ENCODE data around the gene MAPK8IP1. TPM values are rescaled to one million over a fixed set of nuclear protein-coding genes. Genes with fewer than 3 reads are reported as not detected.

MAPK8IP1 gene
- total RNA-seq, 1 donor from 2014 or later = 299 TPM

DNA sequence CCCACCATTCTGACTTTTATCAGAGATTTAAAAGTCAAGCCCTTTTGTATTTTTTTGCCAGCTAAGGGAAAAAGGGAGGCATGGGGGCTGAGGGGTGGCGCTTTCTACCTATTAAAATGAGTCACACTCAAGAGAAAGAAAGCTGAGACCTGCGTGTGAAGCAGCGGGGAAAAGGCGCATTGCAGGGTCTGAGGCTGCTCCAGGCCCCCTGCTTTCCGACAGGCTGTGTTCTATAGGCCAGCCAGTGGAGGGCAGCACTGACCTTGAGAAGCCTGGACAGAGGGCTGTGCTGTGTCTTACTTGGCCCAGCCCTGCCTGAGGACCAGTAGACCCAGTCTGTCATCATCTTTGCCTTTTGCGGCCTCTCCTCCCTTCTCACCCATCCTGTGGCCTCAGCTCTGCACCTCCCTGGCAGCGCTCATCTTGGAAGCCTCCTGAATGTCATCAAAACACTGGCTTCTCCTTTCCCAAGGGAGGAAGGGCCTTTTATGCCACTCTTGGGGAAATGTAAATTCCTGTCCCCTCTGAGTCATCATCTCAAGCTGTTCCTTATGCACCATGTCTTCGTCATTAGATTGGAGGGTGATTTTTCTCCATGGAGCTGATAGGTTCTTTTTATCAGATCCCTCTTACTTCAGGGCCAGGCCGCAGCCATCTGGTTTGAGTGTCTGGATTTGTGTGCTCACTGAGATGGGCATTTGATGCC lies 12.6 kb upstream of the MAPK8IP1 start:
- H3K27ac Mint-ChIP-seq (ENCODE audit: unreplicated experiment) = peak overlapping the region; percentile 91
- H3K27me3 Mint-ChIP-seq (ENCODE audit: unreplicated experiment) = peaks cover 2% of the 10 kb centered on the region
- TF ChIP-seq, protein P1, sequence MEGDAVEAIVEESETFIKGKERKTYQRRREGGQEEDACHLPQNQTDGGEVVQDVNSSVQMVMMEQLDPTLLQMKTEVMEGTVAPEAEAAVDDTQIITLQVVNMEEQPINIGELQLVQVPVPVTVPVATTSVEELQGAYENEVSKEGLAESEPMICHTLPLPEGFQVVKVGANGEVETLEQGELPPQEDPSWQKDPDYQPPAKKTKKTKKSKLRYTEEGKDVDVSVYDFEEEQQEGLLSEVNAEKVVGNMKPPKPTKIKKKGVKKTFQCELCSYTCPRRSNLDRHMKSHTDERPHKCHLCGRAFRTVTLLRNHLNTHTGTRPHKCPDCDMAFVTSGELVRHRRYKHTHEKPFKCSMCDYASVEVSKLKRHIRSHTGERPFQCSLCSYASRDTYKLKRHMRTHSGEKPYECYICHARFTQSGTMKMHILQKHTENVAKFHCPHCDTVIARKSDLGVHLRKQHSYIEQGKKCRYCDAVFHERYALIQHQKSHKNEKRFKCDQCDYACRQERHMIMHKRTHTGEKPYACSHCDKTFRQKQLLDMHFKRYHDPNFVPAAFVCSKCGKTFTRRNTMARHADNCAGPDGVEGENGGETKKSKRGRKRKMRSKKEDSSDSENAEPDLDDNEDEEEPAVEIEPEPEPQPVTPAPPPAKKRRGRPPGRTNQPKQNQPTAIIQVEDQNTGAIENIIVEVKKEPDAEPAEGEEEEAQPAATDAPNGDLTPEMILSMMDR (IDR thresholded peaks at IDR 0.05; ENCODE audit: partially characterized antibody, unreplicated experiment) = peak; percentile 70
- peaks cover 4% of the 10 kb centered on the region for H3K9me3 Mint-ChIP-seq (ENCODE audit: unreplicated experiment)
- peak; percentile 87 for DNase-seq
- H3K36me3 Mint-ChIP-seq (ENCODE audit: unreplicated experiment) = no peaks in the 10 kb centered on the region
- peak overlapping the region; percentile 5 for H3K4me3 Mint-ChIP-seq (ENCODE audit: unreplicated experiment)
- peaks cover 20% of the 10 kb centered on the region for H3K4me1 Mint-ChIP-seq (ENCODE audit: low read depth, unreplicated experiment)

DNA sequence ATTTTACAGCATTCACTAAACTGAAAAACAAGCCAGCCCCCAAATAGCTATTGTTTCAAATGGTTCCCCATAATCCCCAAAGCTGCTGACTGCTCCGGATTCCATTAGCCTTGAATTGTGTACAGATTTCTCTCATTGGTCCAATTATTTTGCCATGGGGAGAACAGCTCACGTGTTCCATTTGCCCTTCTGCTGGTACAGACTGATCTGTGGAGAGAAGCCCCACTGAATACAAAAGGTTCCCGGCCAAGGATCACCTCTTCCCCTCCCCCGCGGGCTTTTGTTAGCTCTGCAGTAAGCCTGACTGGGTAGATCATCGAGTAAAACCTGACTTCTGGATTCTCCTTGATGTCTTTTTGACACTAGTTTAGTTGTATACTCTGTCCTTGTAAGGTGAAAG lies 9.1 kb upstream of the MAPK8IP1 start:
- peaks cover 5% of the 10 kb centered on the region for H3K9me3 Mint-ChIP-seq (ENCODE audit: unreplicated experiment)
- no peak for DNase-seq
- peaks cover 1% of the 10 kb centered on the region for H3K27me3 Mint-ChIP-seq (ENCODE audit: unreplicated experiment)
- peaks cover 38% of the 10 kb centered on the region for H3K4me1 Mint-ChIP-seq (ENCODE audit: low read depth, unreplicated experiment)
- H3K4me3 Mint-ChIP-seq (ENCODE audit: unreplicated experiment) = no peak overlapping the region
- no peaks in the 10 kb centered on the region for H3K36me3 Mint-ChIP-seq (ENCODE audit: unreplicated experiment)
- TF ChIP-seq, protein P1 (IDR thresholded peaks at IDR 0.05; ENCODE audit: partially characterized antibody, unreplicated experiment) = no peak
- H3K27ac Mint-ChIP-seq (ENCODE audit: unreplicated experiment) = no peak overlapping the region

DNA sequence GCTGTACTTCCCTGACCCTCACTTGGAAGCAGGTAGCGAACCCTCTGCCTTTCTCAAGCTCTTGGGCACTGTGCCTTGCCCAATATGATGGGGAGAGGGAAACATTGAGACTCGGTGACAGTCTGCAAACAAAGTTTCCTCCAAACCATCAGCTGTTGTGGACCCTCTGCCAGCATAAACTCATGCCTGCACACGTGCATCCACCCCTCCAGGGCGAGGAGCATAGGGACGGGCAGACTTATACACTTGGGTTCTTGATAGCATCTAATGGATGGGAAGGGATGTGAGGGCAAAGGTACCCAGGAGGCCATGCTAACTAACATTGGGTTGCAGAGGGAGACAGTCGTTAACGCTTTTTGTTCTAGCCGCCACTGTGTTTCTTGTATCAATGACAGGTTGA lies 8.2 kb upstream of the MAPK8IP1 start:
- TF ChIP-seq, protein P1 (IDR thresholded peaks at IDR 0.05; ENCODE audit: partially characterized antibody, unreplicated experiment) = no peak
- peaks cover 7% of the 10 kb centered on the region for H3K9me3 Mint-ChIP-seq (ENCODE audit: unreplicated experiment)
- no peak overlapping the region for H3K27ac Mint-ChIP-seq (ENCODE audit: unreplicated experiment)
- H3K4me1 Mint-ChIP-seq (ENCODE audit: low read depth, unreplicated experiment) = peaks cover 41% of the 10 kb centered on the region
- H3K36me3 Mint-ChIP-seq (ENCODE audit: unreplicated experiment) = no peaks in the 10 kb centered on the region
- H3K4me3 Mint-ChIP-seq (ENCODE audit: unreplicated experiment) = no peak overlapping the region
- H3K27me3 Mint-ChIP-seq (ENCODE audit: unreplicated experiment) = peaks cover 1% of the 10 kb centered on the region
- DNase-seq = no peak

DNA sequence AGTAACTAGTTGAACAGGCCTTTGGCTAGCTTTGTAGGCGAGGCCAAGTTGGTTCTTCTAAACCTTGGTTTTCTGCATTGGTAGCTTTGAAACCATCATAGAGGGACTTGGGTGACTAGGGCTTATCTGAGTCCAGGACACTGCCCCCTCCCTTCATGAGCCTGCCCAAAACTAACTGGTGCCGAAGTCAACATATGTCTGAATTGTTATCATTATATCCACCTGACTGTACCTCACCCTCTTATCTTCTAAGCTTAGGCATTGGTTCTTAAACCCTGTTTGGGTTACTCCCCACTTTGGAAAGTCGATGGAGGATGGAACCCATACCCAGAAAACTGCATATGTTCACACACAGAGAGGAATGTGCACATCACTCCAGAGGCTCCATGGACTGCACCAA lies 7.6 kb upstream of the MAPK8IP1 start:
- peaks cover 4% of the 10 kb centered on the region for H3K27me3 Mint-ChIP-seq (ENCODE audit: unreplicated experiment)
- DNase-seq = no peak

More for the DNA sequence above, 7.6 kb upstream of the MAPK8IP1 start:
- Mint-ChIP-seq H3K27ac (ENCODE audit: unreplicated experiment) (no peak overlapping the region), H3K4me3 (ENCODE audit: unreplicated experiment) (no peak overlapping the region), H3K4me1 (ENCODE audit: low read depth, unreplicated experiment) (peaks cover 43% of the 10 kb centered on the region), H3K36me3 (ENCODE audit: unreplicated experiment) (no peaks in the 10 kb centered on the region), H3K9me3 (ENCODE audit: unreplicated experiment) (peaks cover 10% of the 10 kb centered on the region)
- TF ChIP-seq, protein P1 (IDR thresholded peaks at IDR 0.05; ENCODE audit: partially characterized antibody, unreplicated experiment) = no peak

All from glutamatergic neuron (in vitro differentiated cells).